K562 (cell line): ENCODE measurements around the gene NTM.

Experiments
- BCL6 ChIP-seq: fragments of 250-450 bp; sonication (Bioruptor Pico); IDR thresholded peaks from 2 replicates; pipeline ENCODE4 v1.4.0; 2020
- MCM3 ChIP-seq: fragments of 450-650 bp; IDR thresholded peaks from 2 replicates; pipeline ENCODE4 v1.6.1; 2016
- POLR2A ChIP-seq: fragments of 450-650 bp; conservative IDR thresholded peaks from 2 replicates; pipeline ENCODE4 v1.6.1; 2016
- RNF2 ChIP-seq: sonication (generic); IDR thresholded peaks from 2 replicates; pipeline ENCODE4 v1.6.1; 2016
- TF ChIP-seq, protein P1 (sequence below), 3 experiments: IDR thresholded peaks in 2 of 3; conservative IDR thresholded peaks in 1 of 3; 2 replicates each; pipeline ENCODE4 v1.5.1; 2011 to 2012; ENCODE audit warnings: low read length in 3 of 3, mild to moderate bottlenecking in 3 of 3, control low read depth in 2 of 3, improper control_type of control experiment in 1 of 3, inconsistent platforms in 1 of 3, low read depth in 1 of 3, mixed read lengths in 1 of 3, moderate library complexity in 1 of 3; ENCODE audit not compliant: insufficient read depth in 2 of 3
- TF ChIP-seq, protein P2 (sequence below): sonication (generic); formaldehyde crosslinking; IDR thresholded peaks from 2 replicates; pipeline ENCODE4 v1.8.0; 2022; ENCODE audit warnings: missing genetic modification reagents, mild to moderate bottlenecking, moderate library complexity, borderline replicate concordance

- TF ChIP-seq BCL6 (CRISPR knock-in tag) (no peak), POLR2A (no peak), RNF2 (no peak), MCM3 (no peak)
- TF ChIP-seq, protein P1, sequence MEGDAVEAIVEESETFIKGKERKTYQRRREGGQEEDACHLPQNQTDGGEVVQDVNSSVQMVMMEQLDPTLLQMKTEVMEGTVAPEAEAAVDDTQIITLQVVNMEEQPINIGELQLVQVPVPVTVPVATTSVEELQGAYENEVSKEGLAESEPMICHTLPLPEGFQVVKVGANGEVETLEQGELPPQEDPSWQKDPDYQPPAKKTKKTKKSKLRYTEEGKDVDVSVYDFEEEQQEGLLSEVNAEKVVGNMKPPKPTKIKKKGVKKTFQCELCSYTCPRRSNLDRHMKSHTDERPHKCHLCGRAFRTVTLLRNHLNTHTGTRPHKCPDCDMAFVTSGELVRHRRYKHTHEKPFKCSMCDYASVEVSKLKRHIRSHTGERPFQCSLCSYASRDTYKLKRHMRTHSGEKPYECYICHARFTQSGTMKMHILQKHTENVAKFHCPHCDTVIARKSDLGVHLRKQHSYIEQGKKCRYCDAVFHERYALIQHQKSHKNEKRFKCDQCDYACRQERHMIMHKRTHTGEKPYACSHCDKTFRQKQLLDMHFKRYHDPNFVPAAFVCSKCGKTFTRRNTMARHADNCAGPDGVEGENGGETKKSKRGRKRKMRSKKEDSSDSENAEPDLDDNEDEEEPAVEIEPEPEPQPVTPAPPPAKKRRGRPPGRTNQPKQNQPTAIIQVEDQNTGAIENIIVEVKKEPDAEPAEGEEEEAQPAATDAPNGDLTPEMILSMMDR (IDR thresholded peaks at IDR 0.05 in 2 of 3, conservative IDR thresholded peaks at IDR 0.05 in 1 of 3; ENCODE audit: insufficient read depth in 2 of 3, low read depth in 1 of 3, low read length in 3 of 3): no peak
- TF ChIP-seq, protein P2, sequence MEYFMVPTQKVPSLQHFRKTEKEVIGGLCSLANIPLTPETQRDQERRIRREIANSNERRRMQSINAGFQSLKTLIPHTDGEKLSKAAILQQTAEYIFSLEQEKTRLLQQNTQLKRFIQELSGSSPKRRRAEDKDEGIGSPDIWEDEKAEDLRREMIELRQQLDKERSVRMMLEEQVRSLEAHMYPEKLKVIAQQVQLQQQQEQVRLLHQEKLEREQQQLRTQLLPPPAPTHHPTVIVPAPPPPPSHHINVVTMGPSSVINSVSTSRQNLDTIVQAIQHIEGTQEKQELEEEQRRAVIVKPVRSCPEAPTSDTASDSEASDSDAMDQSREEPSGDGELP (CRISPR knock-in tag): no peak
Measured at GRCh38 chr11:131354251-131354701, 16.1 kb upstream of the NTM start.
